ENCODE data around the gene STAP2.

STAP2 gene

GRCh38 chr19:4298810-4299550, 39.6 kb downstream of the STAP2 start:
- TF ChIP-seq CTCF (IDR thresholded peaks at IDR 0.05; ENCODE audit: low read depth, low read length), result no peak

GRCh38 chr19:4297901-4298809, 40.5 kb downstream of the STAP2 start:
- no peak overlapping the region for H3K4me3 ChIP-seq (ENCODE audit: low read depth, low read length)
- no peak for TF ChIP-seq CTCF (IDR thresholded peaks at IDR 0.05; ENCODE audit: low read depth, low read length)

More at GRCh38 chr19:4298810-4299550, 39.6 kb downstream of the STAP2 start:
- H3K4me3 ChIP-seq (ENCODE audit: low read depth, low read length), result no peak overlapping the region

- H3K4me3 ChIP-seq (ENCODE audit: low read depth, low read length), result no peak overlapping the region
- TF ChIP-seq CTCF (IDR thresholded peaks at IDR 0.05; ENCODE audit: low read depth, low read length), result no peak
Measured at GRCh38 chr19:4295972-4296771, 42.5 kb downstream of the STAP2 start.

GRCh38 chr19:4294389-4294788, 44.2 kb downstream of the STAP2 start:
- no peak overlapping the region for H3K4me3 ChIP-seq (ENCODE audit: low read depth, low read length)
- no peak for TF ChIP-seq CTCF (IDR thresholded peaks at IDR 0.05; ENCODE audit: low read depth, low read length)

GRCh38 chr19:4292515-4292914, 46.1 kb downstream of the STAP2 start:
- H3K4me3 ChIP-seq (ENCODE audit: low read depth, low read length), result no peak overlapping the region
- no peak for TF ChIP-seq CTCF (IDR thresholded peaks at IDR 0.05; ENCODE audit: low read depth, low read length)

GRCh38 chr19:4291184-4291732, 47.4 kb downstream of the STAP2 start:
- no peak overlapping the region for H3K4me3 ChIP-seq (ENCODE audit: low read depth, low read length)
- no peak for TF ChIP-seq CTCF (IDR thresholded peaks at IDR 0.05; ENCODE audit: low read depth, low read length)

Data from WI38 (cell line).